M059J (cell line): ENCODE data around the gene NFIA. TPM values are rescaled to one million over a fixed set of nuclear protein-coding genes. Genes with fewer than 3 reads are reported as not detected.

ENCODE experiments used
- DNase-seq: peaks from one replicate; pipeline ENCODE4 v3.0.0-alpha.2; 2012; ENCODE audit warnings: low read depth
- total RNA-seq: library from RNA; depleted of rRNA; stranded (reverse); fragments of >200 nt; shearing (Covaris generic); gene quantifications from 2 replicates; pipeline ENCODE4 v1.2.3, GENCODE V29; 2014

Gene NFIA
- total RNA-seq, 1 experiment from 2014 or later: 1.2 TPM

GRCh38 chr1:61215119-61215518, 132.8 kb downstream of the NFIA start:
- no peak for DNase-seq

DNA sequence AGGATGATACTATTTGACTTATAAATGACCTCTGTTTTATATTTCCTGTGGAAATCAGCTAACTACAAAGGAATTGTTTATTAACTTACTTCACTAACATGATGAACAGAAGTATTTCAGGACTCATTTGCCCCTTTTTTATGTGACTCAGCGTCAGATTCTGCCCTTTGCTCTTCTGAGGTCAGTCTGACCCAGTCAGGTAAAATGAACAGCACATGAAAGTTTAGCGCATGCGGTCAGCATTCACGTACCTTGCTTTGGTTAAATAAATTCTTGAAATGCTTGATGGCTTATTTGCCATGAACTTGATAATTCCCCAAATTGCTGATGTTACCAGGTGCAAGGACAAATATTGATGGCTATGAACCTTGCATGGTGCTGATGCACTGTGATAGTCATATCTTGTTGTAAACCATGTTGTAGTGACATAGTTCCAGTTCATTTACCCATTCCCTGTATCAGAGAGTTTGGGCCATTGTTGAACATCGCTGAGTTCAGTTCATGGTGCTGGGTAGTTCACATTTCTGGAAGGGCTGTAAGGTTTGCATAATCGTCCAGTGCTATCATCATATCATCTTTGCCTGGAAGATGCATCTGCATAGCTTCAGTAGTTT, 133.4 kb downstream of the NFIA start:
- peak; percentile 5 for DNase-seq

GRCh38 chr1:61220536-61220935, 138.2 kb downstream of the NFIA start:
- no peak for DNase-seq

DNA sequence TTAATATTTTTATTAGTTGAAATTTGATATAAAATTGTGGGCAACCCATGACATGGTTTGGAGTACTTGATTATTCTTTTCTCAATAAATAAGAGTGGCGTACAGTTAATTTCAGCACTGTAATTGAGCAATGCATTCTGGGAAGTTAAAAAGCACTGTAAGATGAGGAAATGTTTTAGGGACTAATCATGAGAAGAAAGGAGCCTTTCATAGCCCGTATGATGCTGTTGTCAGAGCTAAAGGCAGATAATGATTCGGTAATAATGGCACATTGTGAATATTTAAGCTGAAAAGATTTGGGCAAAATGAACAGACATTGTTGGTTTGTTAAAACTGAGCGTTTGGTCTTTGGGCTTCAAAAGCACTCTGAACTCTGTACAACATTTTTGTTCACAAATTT, 139.3 kb downstream of the NFIA start:
- DNase-seq: no peak

DNA sequence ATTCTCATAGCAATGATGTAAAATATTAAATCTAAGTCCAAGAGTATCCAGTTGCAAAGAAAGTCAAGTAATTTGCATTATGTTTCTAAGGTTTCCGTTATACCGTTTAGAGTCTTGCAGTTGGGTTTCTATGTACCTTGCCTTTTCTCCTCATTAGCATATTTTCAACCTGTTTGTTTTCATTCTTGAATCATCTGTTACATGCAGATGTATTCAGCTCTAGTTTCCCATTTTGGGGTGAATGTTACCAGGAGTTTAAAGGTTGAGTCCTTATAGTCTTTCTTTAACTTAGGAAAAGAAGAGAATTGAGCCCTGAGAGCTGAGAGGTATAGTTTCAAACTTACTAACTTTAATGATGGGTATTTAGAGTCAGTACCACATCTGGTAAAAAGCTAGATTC, 139.9 kb downstream of the NFIA start:
- no peak for DNase-seq

DNA sequence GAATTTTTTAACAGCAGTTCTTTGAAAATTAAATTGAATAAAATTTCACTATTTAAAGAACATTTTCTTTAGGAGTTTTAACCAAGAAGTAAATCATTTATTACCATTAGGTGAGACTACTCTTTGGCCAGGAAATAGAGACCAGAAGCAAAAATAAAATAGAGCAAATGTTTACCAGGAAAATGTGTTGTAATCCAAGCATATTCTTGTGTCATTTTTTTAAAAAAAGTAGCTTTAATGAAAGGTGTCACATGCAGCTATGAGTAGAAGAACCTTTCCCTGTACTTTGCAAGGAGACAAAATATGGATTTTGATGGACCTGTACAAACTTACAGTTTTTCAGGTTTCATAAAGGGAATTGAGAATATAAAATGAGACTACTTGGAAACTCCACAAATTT, 140.8 kb downstream of the NFIA start:
- no peak for DNase-seq

DNA sequence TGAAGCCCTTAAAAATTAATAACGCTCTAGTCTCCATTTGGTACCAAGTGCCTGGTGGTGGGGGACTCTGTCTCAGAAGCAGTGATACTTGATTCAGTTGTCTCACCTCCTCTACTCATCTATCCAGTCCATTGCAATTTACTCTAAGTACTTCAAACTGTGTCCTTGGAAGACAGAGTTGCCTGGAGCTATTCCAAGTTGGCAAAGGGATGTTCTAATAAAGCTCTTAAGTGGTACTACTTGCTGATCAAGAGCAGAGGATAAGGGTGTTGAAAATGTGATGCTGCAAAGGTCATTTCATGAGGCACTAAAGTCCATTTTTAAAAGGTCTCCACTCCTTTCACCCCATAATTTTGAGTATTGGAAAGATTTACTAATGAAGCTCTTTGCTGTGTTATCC, 142.2 kb downstream of the NFIA start:
- DNase-seq: no peak

DNA sequence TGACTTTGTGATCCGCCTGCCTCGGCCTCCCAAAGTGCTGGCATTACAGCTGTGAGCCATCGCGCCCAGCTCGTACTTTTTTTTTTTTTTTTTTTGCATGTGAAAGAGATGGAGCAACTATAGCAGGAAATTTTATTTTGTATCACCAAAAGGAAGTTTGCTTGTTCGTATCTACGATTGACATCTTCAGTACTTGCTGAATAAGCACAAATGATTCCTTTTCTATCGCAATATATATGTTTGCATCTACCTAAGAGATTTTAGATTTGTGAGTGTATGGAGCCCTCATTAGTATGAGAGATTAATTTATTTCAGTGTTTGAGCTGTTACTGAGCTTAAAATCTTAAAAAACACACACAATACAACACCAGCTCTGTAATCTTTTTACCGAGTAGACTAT, 143.1 kb downstream of the NFIA start:
- no peak for DNase-seq

- DNase-seq: peak; percentile 2
Observed at GRCh38 chr1:61226791-61227567, 144.6 kb downstream of the NFIA start.

DNA sequence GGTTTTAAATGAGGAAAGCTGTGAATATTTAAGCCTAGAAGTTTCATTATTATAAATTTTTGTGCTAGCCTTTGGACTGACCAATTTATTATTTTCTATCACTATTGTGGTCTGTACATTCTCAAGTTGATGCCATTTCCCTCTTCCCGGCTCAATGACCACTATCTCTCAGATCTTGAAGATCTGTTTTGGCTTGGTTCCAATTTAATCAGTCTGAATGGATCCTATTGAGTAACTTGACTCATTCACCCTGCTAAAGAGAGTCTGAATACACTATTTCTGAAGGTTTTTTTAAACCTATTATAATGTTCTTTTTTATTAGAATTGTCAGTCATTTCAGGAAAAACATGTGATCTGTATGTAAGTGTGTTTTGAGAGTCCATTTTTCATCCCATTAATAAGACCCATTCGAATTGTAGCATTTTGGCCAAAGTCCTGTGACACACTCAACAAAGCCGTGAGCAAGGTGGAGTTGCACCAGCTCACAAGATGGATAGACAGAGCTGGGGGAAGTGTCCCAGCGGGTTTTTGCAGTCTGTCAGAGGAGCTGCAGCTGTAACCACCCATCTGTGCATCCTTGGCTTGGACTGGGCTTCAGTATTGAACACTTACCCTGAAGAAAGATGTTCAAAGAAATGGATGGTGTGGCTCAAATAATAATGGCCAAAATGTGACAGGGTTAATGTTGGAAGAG, 145.6 kb downstream of the NFIA start:
- no peak for DNase-seq

DNA sequence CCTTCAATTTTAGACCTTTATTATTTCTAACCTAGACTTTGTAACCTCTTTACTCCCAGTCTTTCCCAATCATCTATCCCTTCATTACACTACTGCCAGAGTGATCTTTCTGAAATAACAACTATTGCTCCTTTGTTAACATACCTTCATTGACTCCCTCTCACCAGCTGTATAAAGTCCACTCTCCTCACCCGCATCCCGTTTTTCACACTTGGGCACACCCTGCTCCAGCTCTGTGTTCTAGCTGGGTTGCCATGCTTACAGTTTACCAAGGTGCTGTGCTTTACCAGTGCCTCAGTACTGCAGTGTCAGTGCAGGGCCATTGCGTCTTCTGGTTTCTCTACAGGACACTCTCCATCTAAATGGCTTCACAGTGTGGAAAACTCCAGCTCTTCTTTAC, 148.2 kb downstream of the NFIA start:
- DNase-seq: no peak

DNA sequence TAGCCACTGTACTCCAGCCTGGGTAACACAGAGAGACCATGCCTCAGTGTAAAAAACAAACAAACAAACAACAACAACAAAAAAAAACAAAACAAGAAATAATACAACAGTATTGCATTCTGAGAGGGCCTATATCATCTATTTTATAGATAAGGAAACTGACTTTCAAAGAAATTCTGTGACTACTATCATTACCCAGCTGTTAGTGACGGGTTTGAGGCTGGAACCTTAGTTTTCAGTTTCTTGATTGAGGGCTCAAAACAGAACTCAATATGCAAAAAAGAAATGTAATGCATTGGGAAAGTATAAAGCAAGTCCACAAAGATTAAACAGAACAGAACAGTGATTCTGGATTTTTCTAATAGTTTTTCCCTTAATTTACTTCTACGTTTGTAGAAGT, 149.4 kb downstream of the NFIA start:
- DNase-seq: no peak

DNA sequence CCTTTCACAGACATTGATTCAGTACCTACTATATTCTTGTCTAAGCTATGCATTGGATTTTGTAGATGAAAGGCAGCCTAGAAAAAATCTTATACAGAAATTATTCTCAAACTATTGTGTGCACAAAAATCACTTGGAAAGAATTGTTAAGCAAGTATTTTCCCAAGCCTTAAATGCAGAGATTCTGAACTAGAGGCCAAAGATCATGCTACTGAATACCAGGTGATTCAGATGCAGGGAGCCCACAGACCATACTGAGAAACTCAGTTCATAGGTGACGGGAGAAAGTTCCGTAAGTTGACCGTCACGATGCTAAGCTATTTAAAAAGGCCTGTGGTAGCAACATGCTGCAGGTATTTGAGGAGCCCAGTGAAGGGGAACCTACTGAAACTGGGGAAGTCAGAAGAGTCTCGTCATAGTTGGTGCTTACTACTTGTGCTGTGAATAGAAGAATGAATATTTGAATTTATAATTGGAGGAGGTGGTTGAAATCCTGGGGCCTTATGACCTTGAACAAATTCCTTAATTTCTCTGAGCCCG, 150.8 kb downstream of the NFIA start:
- no peak for DNase-seq

- no peak for DNase-seq
Observed at GRCh38 chr1:61234587-61234919, 152.2 kb downstream of the NFIA start.

DNA sequence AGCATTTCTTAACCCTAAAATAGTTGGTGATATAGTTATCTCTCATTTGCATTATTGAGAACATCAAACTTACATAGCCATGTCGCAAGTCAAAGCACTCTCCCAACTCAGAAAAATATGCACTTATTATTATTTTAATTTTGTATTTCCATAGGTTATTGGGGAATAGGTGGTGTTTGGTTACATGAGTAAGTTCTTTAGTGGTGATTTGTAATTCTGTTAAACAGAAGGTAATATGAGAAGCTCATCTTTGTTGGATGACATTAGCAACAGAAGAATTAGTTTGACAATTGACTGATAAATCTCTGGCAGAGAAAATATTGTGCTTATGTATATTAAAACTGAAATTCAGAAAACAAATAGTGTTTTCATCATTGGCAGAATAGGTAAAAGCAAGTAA, 154.8 kb downstream of the NFIA start:
- DNase-seq: no peak

GRCh38 chr1:61237659-61238358, 155.4 kb downstream of the NFIA start:
- no peak for DNase-seq

GRCh38 chr1:61238359-61238665, 156.0 kb downstream of the NFIA start:
- DNase-seq: no peak

DNA sequence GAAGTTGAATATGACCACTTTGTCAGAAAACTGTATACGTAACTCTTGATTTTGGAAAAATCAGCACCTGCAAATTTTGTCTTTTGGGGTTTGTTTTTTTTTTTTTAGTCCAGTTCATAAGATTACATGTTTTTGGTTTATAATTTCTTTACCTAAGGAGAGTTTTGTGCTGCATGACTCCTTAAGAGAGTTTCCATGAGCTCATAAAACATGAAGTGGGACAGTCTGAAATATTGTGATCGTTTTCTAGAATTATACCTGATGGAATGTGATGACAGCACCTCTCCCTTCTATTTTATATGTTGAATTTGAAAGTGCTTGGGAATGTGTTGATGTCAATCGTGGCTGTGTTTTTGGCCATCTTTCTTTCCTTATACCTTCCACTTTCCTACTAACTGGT, 158.5 kb downstream of the NFIA start:
- no peak for DNase-seq

GRCh38 chr1:61241411-61241838, 159.1 kb downstream of the NFIA start:
- DNase-seq: peak; percentile 2

DNA sequence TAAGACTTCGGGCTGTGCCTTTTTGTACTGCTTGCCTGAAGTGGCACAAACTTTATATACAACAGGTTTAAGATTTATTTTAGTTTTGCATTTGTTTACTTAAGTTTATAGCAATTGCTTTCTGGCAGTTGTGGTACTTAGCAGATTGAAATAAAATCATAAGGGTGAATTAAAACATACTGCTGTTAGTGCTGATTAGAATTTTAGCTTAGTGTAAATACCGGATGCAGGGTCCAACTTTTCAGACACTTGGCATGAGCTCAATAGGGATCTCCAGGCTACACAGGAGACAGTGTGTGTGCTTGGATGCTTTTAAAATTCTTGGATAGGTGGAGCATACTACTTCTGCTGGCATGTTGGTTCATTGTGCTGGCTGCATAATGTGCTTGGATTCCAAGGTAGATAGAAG, 159.6 kb downstream of the NFIA start:
- no peak for DNase-seq

DNA sequence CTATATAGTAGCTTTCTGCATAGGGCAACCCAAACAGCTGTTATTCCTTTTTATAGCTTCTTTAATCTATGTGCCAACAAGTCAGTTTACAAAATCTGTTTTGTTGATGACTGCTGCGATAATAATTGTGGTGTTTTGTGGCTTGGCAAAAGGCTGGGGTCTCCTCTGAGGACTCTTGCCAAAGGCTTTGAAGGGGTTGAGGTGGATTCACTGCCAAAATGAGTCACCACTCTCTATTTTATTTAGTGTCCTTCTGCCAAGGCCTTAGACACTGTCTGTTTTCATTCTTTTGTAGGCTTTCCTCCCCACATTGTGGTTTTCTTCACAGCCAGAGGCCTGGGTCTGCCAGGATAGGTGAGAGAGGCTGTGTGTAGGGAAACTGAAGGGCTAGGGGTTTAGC, 161.8 kb downstream of the NFIA start:
- peak; percentile 50 for DNase-seq

DNA sequence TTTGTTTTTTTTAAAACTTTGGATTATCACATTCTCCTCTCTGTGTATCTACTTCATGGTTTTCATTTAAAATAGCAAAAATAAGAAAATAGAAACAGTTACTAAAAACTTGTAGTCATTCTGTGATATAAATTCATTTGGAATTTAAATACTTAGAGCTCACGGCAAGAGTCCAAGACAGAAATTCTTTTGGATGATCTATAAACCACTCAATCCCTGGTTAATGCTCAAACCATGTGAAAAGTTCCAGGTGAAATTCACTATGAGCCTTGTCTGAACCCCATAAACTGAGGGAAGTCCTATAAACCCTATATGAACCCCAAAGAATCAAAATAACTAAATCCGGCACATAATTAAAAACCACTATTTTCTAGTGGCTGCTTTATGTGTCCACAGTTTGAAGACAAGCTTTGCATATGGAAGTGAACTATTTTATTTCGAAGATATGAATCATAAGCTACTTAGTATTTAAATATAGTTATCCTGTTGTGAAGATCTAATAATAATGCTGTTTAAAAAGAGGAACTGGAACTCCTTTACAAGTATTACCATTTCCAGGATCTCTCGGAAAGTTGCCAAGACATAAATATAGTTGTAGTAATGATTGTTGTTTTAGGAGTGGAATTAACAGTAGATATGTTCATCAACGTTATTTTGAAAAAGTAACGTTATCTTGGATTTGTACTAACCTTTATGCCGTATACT, 163.5 kb downstream of the NFIA start:
- no peak for DNase-seq
